Prostate gland (tissue), 2 donors: ENCODE results near the gene BTG4.

Source experiments
- POLR2A ChIP-seq: fragments of 450-650 bp; IDR thresholded peaks from one replicate; pipeline ENCODE4 v1.6.1; 2016; ENCODE audit warnings: antibody characterized with exemption, mild to moderate bottlenecking
- TF ChIP-seq, protein P1 (sequence below), 4 experiments: fragments of 200-600 bp in 2 of 4; fragments of 450-650 bp in 2 of 4; sonication (generic) in 2 of 4; IDR thresholded peaks; 1 replicate in 3 of 4; 2 replicates in 1 of 4; pipeline ENCODE4 v1.5.1; 2016 to 2019; ENCODE audit warnings: antibody characterized with exemption in 4 of 4, mild to moderate bottlenecking in 2 of 4, moderate library complexity in 2 of 4

DNA sequence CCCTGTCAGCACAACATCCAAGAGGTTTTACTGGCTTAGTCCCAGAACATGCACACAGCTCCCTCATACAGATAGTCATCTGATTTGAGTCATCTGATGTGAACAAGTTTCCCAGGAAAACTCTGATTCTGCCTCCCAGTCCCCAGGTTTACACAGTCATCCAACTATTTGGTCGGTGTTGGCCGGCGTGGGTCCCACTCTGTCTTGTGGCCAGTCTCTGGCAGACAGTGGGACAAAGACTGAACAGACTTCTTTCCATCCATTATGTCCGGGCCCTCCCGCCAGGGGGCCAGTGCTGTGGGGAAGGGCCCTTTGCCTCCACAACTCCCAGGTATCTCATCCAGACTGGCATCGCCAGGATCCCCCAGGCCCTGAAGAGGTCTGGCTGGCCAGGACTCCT, 60.0 kb downstream of the BTG4 start:
- TF ChIP-seq, protein P1, sequence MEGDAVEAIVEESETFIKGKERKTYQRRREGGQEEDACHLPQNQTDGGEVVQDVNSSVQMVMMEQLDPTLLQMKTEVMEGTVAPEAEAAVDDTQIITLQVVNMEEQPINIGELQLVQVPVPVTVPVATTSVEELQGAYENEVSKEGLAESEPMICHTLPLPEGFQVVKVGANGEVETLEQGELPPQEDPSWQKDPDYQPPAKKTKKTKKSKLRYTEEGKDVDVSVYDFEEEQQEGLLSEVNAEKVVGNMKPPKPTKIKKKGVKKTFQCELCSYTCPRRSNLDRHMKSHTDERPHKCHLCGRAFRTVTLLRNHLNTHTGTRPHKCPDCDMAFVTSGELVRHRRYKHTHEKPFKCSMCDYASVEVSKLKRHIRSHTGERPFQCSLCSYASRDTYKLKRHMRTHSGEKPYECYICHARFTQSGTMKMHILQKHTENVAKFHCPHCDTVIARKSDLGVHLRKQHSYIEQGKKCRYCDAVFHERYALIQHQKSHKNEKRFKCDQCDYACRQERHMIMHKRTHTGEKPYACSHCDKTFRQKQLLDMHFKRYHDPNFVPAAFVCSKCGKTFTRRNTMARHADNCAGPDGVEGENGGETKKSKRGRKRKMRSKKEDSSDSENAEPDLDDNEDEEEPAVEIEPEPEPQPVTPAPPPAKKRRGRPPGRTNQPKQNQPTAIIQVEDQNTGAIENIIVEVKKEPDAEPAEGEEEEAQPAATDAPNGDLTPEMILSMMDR (IDR thresholded peaks at IDR 0.05), result no peak
- no peak for TF ChIP-seq POLR2A
